OCI-LY7 (cell line): ENCODE measurements around the gene ABHD11.

Experiments used
- CTCF ChIP-seq: fragments of 200-600 bp; sonication (generic); conservative IDR thresholded peaks from 2 replicates; pipeline ENCODE4 v1.5.1; 2014; ENCODE audit warnings: mild to moderate bottlenecking, antibody characterized with exemption, low read length, moderate library complexity, mixed read lengths
- EZH2phosphoT487 ChIP-seq: fragments of 200-600 bp; sonication (generic); IDR thresholded peaks from 2 replicates; pipeline ENCODE4 v1.6.1; 2018; ENCODE audit warnings: low read depth, borderline replicate concordance, mild to moderate bottlenecking, mixed run types, antibody characterized with exemption, low read length, moderate library complexity, mixed read lengths

- TF ChIP-seq CTCF (no peak), EZH2phosphoT487 (no peak)
Measured at GRCh38 chr7:73742753-73743641, 4.4 kb upstream of the ABHD11 start.
